NCI-H510A treated with DMSO at 0.1 percent for 48 hours (cell line): ENCODE results near the gene PIP4K2A.

Source experiments
- DNase-seq: peaks from one replicate; lab custom pipeline; 2025; lab: John Stamatoyannopoulos, UW

PIP4K2A gene

DNA sequence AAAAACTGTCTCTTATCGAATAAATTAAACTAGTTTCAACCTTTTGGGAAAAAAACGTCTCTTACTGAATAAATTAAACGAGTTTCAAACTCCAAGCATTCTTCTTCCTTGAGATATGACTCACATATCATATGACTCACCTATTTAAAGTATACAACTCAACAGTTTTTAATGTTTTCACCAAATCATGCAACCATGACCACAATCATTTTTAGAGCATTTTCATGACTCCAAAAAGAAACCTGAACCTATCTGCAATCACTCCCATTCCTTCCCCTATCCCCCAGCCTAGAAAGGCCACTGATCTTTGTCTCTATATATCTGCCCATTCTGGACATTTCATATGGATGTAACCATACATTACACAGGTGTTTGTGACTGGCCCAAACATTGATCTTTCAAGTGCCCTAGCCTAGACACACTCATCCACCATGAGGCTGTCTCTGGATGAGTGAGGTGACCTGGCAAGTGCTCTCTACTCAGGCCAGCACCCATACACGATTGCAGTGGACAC lies 115.3 kb downstream of the PIP4K2A start:
- no peak for DNase-seq

DNA sequence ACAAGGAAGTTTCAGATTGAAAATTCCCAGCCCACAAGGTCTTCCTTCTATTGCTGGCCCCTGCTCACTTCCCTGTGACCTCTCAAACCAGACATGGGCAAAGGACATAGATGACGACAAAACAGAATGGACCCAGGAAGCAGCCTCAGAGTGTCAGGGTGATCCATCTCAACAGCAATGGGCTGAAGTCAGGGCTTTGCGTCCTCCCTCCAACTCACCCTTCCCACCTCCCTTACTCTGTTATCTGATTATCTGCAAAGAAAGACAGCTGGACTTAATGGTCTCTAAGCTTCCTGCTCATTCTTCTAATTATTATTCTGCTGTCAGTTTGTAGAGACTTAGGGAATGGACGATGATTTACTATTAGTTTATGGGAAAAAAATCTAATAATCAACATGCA lies 115.9 kb downstream of the PIP4K2A start:
- DNase-seq = no peak

- DNase-seq = no peak
Observed at GRCh38 chr10:22597138-22597537, 117.2 kb downstream of the PIP4K2A start.

GRCh38 chr10:22593636-22594198 lies 120.7 kb downstream of the PIP4K2A start:
- DNase-seq = no peak

DNA sequence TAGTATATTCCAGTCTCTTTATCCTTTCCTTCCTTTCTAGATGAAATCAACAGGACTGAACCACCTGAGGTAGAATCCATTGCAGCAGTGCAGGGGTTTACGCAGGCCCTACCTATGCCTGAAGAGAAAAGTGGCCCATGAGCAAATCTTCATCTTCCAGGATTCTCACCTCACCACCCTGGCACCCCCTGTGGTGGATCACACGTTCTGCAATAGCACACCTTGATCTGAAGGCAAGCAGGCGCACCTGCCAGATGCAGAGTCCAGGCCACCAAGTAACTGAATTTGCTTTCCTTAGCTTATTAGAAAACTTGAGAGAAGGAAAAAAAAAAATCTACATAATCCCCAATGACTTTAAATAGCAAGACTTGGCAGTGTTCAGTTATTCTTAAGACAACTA lies 121.4 kb downstream of the PIP4K2A start:
- no peak for DNase-seq

DNA sequence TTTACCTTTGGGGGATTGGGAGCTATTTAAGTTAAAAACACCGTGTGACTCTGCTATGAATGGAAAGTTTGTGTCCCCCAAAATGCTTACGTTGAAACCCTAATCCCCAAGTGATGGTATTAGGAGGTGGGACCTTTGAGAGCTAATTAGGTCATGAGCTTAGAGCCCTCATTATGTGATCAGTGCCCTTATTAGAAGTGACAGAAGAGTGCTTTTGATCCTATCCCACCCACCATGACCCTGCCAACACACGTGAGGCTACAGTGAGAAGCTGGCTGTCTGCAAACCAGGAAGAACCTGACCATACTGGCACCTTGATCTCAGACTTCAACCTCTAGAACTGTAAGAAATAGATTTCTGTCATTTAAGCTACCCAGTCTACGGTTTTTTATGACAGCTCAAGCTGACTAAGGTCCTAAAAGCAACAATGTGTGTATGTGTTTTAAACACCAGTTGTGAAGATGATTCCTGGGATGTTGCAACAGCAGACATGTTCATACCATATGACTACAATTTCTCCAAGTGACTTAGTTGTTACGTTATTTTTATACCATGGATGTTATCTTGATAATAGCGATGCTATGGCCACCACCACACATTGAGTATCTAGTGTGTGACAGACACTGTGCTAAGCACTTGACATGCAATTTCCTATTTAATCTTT lies 124.4 kb downstream of the PIP4K2A start:
- DNase-seq = no peak

GRCh38 chr10:22588462-22588861 lies 125.9 kb downstream of the PIP4K2A start:
- no peak for DNase-seq

DNA sequence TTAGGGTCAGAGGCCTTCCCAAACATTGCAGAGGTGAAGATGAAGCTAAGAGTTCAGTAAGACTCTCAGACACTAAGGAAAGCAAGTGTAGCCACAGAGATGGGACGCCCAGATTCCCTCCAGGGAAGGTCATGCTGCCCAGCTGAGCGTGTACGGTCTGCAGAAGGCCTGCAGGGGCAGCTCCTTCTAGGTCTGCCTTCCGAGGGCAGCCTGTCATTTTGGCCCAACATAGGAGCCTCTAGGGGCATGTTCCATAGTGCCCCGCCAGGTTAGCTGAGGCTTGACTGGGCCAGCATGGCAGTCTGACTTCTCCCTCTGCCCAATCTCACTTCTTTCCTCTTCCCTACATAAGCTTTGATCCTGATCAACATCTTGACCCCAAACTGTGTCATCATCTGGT lies 130.7 kb downstream of the PIP4K2A start:
- DNase-seq = no peak

GRCh38 chr10:22581461-22581860 lies 132.9 kb downstream of the PIP4K2A start:
- DNase-seq = no peak

DNA sequence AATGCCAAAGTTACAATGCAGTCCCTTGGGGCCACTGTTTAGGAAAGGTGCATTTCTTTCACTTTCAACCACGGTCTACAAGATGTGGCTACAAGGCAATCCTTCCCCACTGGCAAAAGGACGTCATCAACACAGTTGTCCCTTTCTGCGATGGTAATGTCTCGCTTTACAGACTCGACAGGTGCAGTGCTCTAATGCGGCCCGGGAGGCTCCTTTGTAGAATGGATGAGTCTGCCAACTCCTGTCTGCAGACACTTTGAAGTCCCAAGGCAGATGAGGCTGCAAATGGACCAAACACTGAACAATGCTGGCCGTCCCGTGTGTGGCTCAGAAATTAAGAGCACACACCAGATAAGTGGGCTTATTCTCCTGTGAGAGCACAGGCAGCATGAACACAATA lies 133.7 kb downstream of the PIP4K2A start:
- peak; percentile 49 for DNase-seq

- DNase-seq = no peak
Observed at GRCh38 chr10:22579826-22580225, 134.6 kb downstream of the PIP4K2A start.

GRCh38 chr10:22573820-22574569 lies 140.4 kb downstream of the PIP4K2A start:
- DNase-seq = no peak

- DNase-seq = no peak
Observed at GRCh38 chr10:22570733-22571430, 143.5 kb downstream of the PIP4K2A start.

- no peak for DNase-seq
Observed at GRCh38 chr10:22570234-22570633, 144.1 kb downstream of the PIP4K2A start.

GRCh38 chr10:22568928-22569327 lies 145.4 kb downstream of the PIP4K2A start:
- no peak for DNase-seq

GRCh38 chr10:22564060-22564459 lies 150.3 kb downstream of the PIP4K2A start:
- DNase-seq = no peak

- DNase-seq = no peak
Observed at GRCh38 chr10:22561909-22562308, 152.5 kb downstream of the PIP4K2A start.

GRCh38 chr10:22560913-22561239 lies 153.5 kb downstream of the PIP4K2A start:
- DNase-seq = no peak

- no peak for DNase-seq
Observed at GRCh38 chr10:22560096-22560912, 154.1 kb downstream of the PIP4K2A start.

- no peak for DNase-seq
Observed at GRCh38 chr10:22557321-22557720, 157.1 kb downstream of the PIP4K2A start.

DNA sequence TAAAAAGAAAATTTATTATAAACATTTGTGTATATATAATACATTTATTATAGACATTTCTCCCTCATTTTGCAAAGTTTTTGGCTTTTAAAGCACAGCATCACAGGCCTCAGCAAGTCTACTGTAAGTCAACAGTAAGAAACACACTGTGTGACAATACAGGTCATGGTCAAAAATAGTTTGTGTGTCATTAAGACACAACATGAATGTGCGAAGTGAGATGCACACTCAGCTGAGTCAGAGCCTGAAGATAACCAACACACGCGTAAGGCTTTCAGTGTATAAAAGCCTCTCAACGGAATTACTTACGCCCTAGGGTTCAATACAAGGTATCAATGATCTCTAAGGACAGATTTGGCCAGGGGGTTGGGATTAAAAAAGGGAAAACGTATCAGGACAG lies 157.6 kb downstream of the PIP4K2A start:
- DNase-seq = no peak
